OCI-LY3 (cell line): ENCODE measurements around the gene LRRC75B.

ENCODE experiments used
- CTCF ChIP-seq: fragments of 200-600, 300-600 bp; sonication (generic); IDR thresholded peaks from 2 replicates; pipeline ENCODE4 v1.5.1; 2014; ENCODE audit warnings: antibody characterized with exemption, low read length, low read depth
- EZH2phosphoT487 ChIP-seq: fragments of 200-600 bp; shearing (Covaris generic); IDR thresholded peaks from 2 replicates; pipeline ENCODE4 v1.6.1; 2018; ENCODE audit warnings: antibody characterized with exemption, mixed run types, low read depth

- TF ChIP-seq CTCF (no peak), EZH2phosphoT487 (no peak)
Measured at GRCh38 chr22:24579258-24579601, 13.6 kb downstream of the LRRC75B start.
